Hematopoietic multipotent progenitor cell treated with erythropoietin and hydrocortisone succinate and interleukin-3 and kit ligand, for 4 days (in vitro differentiated cells): ENCODE measurements around the gene DDX23.
"Not testable (repeated sequence)": the region's sequence is repeated elsewhere in the genome, so short reads cannot be mapped to it uniquely, and the experiment has no call there.

Experiments
- DNase-seq: peaks from one replicate; pipeline ENCODE4 v3.0.0-alpha.2; 2015

DDX23 gene

GRCh38 chr12:48851883-48852733 lies at the start of gene DDX23:
TSS of gene DDX23 (minus strand) at chr12:48852163. CDS start at chr12:48845782, 6,381 bp downstream.
- DNase-seq: peak; percentile 99

DNA sequence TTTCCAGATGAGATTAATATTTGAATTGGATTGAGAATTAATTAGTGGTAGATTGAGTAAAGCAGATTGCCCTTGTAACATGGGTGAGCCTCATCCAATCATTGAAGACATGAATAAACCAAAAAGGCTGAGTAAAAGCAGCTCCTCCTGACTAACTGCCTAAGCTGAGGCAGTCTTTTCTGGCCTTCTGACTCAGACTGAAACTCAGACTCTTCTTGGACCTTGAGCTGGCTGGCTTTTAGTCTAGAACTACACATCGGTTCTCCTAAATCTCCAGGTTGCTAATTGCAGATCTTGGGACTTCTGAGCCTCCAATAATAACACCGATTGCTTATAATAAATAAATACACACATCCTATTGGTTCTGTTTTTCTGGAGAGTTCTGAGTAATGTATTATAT lies 49.3 kb upstream of the DDX23 start:
- DNase-seq: no peak

DNA sequence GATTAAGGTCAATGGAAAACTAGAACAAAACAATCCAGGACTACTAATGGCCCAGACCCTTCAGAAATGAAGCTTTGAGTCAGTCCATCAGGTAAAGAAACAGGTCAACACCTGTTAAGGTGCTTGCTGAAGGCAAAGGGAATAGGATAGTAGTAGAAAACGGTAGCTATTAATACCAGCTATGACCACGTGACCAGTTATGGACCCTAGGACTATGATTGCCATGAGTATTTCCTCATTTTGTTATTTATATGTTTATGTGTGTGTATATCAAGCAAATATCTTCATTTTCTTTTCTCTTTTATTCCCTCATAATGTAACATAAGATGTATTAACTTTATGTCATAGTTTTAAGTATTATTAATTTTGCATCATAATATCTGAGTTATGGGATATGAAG lies 47.7 kb upstream of the DDX23 start:
- no peak for DNase-seq

GRCh38 chr12:48894271-48894670 lies 42.3 kb upstream of the DDX23 start:
- DNase-seq: no peak

DNA sequence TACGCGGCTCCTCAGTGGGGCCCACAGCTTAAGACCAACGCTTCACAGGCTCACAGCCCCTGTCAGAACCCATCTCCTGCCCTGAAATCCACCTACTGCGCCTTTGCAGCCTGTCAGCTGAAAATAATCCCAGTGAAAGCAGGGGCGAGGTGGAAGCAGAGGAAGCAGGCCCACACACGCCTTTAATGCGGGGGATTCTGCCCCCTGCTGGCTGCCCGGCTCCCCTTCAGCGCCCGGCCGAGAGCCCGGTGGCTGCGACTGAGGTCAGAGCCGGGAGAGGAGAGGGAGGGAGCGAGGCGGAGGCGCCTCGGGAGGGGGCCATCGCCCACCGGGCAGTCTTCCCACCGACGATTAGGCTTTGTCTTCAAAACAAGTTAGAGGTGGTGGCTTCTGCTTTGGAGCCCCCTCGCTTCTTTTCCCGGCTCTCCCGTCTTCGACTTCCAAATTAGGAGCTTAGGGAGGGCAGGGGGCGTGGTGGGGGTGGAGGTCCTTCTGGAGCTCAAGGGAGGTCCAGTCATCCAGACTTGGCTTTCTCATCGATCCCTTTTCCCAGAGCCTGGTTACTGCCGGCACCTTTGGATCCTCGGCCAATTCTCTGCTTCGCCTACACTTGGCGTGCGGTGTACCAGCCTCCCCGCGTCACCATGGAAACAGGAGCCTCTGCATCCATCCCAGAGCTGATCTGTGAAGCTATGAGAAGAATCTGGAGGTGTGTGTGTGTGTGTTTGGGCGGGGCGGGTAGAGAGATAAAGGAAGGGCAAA lies 38.9 kb upstream of the DDX23 start:
- DNase-seq: peak; percentile 85

- DNase-seq: no peak
These were observed 37.7 kb upstream of the DDX23 start for GRCh38 chr12:48889679-48890078.

DNA sequence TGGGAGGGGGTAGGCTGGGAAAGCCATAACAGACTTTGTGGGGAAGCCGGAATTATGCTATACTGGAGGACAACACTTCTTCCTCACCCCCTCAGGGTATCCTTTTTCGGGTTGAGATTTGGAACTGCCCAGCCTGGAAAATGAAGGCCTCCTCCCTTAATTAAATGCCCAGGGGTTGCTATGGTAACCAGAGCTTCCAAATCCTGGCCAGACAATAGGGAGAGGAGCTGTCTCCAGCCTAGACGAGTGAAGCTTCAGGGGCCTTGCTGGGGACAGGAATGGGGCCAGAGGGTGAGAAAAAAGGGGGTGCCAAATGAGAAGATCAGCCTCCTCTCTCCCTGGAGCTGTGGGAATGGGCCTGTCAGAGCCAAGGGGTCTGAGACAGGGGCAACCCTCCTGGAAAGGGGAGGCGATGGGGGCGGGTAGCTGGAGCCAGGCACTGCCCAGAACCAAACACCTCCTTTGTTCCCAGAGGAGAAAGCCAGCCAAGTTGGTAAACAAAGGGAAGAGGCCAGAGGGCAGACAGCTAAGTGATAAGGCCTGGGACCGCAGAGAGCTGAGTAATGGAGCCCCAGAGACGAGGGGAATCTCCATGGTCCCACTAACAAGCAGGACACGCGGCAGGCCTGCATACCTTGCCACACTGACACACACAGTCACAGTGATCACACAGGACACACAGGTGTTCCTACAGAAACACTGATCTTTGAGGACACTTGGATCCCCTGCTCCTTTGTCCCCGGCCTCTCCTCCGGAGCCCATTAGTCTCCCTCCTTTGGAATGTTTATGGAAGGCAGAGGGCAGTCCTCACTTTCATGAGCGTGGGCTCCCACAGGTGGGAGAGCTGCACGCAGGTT lies 31.6 kb upstream of the DDX23 start:
- DNase-seq: no peak

- DNase-seq: no peak
These were observed 31.0 kb upstream of the DDX23 start for GRCh38 chr12:48882972-48883304.

- no peak for DNase-seq
These were observed 30.3 kb upstream of the DDX23 start for GRCh38 chr12:48882315-48882687.

GRCh38 chr12:48881686-48882314 lies 29.8 kb upstream of the DDX23 start:
- DNase-seq: no peak

GRCh38 chr12:48880647-48881046 lies 28.7 kb upstream of the DDX23 start:
- no peak for DNase-seq

DNA sequence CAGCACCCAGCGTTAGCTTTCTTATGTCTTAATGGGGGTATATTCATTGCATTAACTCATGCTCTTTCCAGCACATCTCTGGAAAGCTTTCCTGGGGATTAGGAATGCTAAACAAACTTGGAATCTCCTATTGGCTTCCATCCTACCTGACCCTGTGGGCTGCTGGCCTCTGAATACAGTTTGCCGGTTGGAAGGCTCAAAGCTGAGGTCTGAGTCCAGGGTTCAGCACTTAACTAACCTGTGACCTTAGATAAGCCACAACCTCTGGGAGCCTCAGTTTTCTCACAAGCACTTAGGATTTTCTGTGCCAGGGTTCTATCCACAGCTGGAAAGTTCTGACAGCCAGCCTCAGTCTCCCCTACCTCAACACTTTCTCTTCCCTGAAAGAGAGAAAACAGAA lies 26.6 kb upstream of the DDX23 start:
- DNase-seq: no peak

- no peak for DNase-seq
These were observed 24.1 kb upstream of the DDX23 start for GRCh38 chr12:48875944-48876515.

- not testable (repeated sequence) for DNase-seq
These were observed 21.6 kb upstream of the DDX23 start for GRCh38 chr12:48873534-48873933.

DNA sequence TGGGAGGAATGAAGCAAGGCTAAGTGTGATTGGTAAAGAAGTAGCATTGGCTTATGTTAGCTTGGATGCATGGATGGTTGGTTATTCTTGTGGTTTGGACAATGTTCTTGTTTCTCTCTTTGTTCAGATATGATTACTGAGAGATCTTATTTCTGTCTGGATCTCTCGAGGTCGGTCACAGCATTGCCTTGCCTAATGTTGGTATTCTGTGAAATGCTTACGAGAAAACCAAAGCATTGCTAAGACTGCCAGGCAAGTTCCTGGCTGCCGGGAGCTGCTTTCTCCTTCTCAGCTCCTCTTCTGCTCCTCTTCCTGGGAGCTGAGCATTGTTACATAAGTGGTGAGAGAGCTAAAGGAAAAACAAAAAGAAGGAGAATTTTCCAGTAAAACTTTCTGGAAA lies 21.1 kb upstream of the DDX23 start:
- DNase-seq: no peak

DNA sequence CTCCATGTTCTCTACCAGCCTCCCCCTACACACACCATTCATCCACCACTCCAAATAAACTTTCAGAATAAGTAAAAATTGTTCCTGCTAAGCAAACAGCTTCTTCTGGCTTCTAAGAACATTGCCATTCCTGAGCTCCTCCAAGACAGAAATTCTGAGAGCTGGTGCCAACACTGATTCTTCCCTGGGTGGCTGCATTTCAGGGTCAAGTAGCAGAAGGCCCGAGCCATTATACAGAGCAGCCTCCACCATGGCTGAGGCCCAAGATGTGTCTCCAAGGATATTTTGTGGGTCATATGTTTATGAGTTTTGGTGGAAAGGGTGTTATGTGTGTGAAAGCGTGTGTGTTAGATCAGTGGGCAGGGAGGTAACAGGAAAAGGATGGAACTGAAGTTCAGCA lies 17.2 kb upstream of the DDX23 start:
- DNase-seq: no peak

GRCh38 chr12:48868451-48868850 lies 16.5 kb upstream of the DDX23 start:
- DNase-seq: no peak

DNA sequence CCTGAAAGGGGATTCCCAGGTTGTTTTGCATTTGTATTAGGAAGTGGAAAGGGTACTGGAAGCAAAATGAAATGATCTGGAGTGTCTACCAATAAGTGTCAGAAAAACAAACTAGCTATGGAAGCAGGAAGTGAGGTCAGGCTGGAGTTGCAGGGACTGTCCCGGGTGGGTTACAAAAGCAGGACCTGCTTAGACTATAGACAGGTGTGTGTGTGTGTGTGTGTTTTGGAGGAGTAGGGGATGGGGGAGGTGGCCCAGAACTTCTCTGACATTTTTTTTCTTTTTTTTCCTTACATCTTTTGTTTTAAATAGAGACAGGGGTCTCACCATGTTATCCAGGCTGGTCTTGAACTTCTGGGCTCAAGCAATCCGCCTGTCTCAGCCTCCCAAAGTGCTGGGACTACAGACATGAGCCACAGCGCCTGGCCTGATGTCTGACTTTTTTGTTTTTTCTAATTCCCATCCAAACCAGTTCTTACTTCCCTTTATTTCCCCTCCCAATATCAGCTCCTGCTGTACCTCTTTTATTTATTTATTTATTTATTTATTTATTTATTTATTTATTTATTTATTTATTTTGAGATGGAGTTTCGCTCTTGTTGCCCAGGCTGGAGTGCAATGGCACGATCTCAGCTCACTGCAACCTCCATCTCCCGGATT lies 14.2 kb upstream of the DDX23 start:
- no peak for DNase-seq

DNA sequence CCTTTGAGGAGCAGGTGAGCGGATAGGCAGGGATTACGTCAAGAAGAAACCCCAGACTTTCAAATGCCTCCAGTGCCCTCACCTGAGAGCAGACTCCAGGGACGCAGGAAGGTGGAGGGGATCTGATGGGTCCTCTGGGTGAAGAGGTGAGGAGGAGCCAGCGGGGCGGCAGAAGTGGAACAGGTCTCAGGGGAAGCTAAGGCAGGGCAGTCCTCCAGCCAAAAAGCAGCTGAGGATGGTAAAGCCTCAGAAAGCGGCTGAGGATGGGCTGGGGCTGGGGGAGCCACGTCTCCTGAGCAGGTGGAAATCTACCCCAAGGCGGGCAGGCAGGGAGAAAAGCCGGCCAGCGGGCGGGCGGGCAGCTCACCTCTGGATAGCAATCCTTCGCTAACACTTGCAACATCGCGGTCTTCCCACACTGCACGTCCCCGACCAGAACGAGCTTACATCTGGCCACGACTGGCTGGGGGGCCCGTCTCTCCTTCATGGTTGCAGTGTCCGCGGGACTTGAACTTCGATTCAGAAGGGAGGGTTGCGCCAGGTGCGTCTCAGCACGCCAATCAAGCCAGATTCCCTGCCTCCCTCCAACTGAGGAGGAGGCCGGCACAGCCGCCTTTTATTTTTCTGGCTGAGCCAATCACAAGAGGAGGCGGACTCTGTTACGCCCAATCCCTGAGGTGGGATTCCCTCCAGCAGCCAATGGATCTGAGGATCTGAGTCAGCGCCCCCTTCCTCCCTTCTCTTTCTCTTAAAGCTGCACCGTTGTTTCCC lies 13.5 kb upstream of the DDX23 start, which contains the start of gene RND1:
RND1 (minus strand) TSS at position 590 of the 771 bp plus-strand sequence; CDS start at position 487, 103 bp downstream.
- peak; percentile 96 for DNase-seq

- no peak for DNase-seq
These were observed 11.3 kb upstream of the DDX23 start for GRCh38 chr12:48863291-48863690.

- no peak for DNase-seq
These were observed 10.8 kb upstream of the DDX23 start for GRCh38 chr12:48862760-48863159.
